WTC11 (cell line): ENCODE results near the gene LANCL2. TPM values are rescaled to one million over a fixed set of nuclear protein-coding genes. Genes with fewer than 3 reads are reported as not detected.

Source experiments
- ATAC-seq: fragments of 200-7000 bp; cut with Tn5 transposase; 2 replicates; pipeline ENCODE4 v1.10.0; 2021; ENCODE audit warnings: mild to moderate bottlenecking, moderate library complexity
- CTCF ChIA-PET: fragments of 300-600 bp; sonication (Branson Sonifier 250); formaldehyde crosslinking; loops from one replicate; lab custom pipeline; 2021; ENCODE audit warnings: antibody characterized with exemption; lab: Charles Lee
- POLR2A ChIA-PET: fragments of 350-600 bp; sonication (Branson Sonifier 250); formaldehyde crosslinking; loops from one replicate; lab custom pipeline; 2021; ENCODE audit warnings: antibody characterized with exemption; lab: Charles Lee
- DNase-seq: peaks from one replicate; pipeline ENCODE4 v3.0.0; 2021; ENCODE audit warnings: low spot score
- H3K27ac Mint-ChIP-seq: 2 replicates; pipeline ENCODE4 v1.8.0; 2021; ENCODE audit warnings: mixed read lengths
- H3K27me3 Mint-ChIP-seq: 2 replicates; pipeline ENCODE4 v1.8.0; 2021; ENCODE audit warnings: low read depth, mild to moderate bottlenecking, moderate library complexity, mixed read lengths
- H3K36me3 Mint-ChIP-seq: 2 replicates; pipeline ENCODE4 v1.8.0; 2021; ENCODE audit warnings: mixed read lengths
- H3K4me1 Mint-ChIP-seq: 2 replicates; pipeline ENCODE4 v1.8.0; 2022; ENCODE audit warnings: mixed read lengths
- H3K4me3 Mint-ChIP-seq: 2 replicates; pipeline ENCODE4 v1.8.0; 2021; ENCODE audit warnings: mild to moderate bottlenecking, moderate library complexity, mixed read lengths
- H3K9me3 Mint-ChIP-seq: 2 replicates; pipeline ENCODE4 v1.8.0; 2021; ENCODE audit warnings: mixed read lengths
- ATF6 ChIP-seq: sonication (generic); formaldehyde crosslinking; IDR thresholded peaks from 2 replicates; pipeline ENCODE4 v1.8.1; 2023; ENCODE audit warnings: mild to moderate bottlenecking, missing genetic modification reagents
- CDX4 ChIP-seq: fragments of 250-450 bp; sonication (Bioruptor Pico); IDR thresholded peaks from 2 replicates; pipeline ENCODE4 v1.9.0; 2021; ENCODE audit warnings: moderate library complexity, mild to moderate bottlenecking, inconsistent platforms, borderline replicate concordance
- CREM ChIP-seq: sonication (generic); formaldehyde crosslinking; IDR thresholded peaks from 2 replicates; pipeline ENCODE4 v1.8.1; 2022; ENCODE audit warnings: mild to moderate bottlenecking, missing genetic modification reagents, moderate library complexity
- E2F5 ChIP-seq: sonication (generic); formaldehyde crosslinking; IDR thresholded peaks from 2 replicates; pipeline ENCODE4 v1.8.1; 2022; ENCODE audit warnings: mild to moderate bottlenecking, moderate library complexity, missing genetic modification reagents
- IRF2 ChIP-seq: sonication (generic); formaldehyde crosslinking; IDR thresholded peaks from 2 replicates; pipeline ENCODE4 v1.8.0; 2022; ENCODE audit warnings: low read depth, missing genetic modification reagents, borderline replicate concordance
- NFATC4 ChIP-seq: fragments of 250-450 bp; sonication (Bioruptor Pico); IDR thresholded peaks from 2 replicates; pipeline ENCODE4 v1.9.0; 2021; ENCODE audit warnings: mild to moderate bottlenecking
- RELA ChIP-seq: sonication (generic); formaldehyde crosslinking; IDR thresholded peaks from 2 replicates; pipeline ENCODE4 v1.8.1; 2022; ENCODE audit warnings: missing genetic modification reagents, mild to moderate bottlenecking, borderline replicate concordance
- SP1 ChIP-seq: sonication (generic); formaldehyde crosslinking; conservative IDR thresholded peaks from 2 replicates; pipeline ENCODE4 v1.8.1; 2022; ENCODE audit warnings: missing genetic modification reagents
- USF1 ChIP-seq: sonication (generic); formaldehyde crosslinking; IDR thresholded peaks from 2 replicates; pipeline ENCODE4 v1.8.0; 2022; ENCODE audit warnings: mild to moderate bottlenecking, missing genetic modification reagents
- total RNA-seq: library from RNA; stranded (reverse); gene quantifications from 3 replicates; pipeline ENCODE4 v1.2.3, GENCODE V29; 2021
- TF ChIP-seq, protein P1 (sequence below): sonication (generic); formaldehyde crosslinking; IDR thresholded peaks from 2 replicates; pipeline ENCODE4 v1.8.1; 2023; ENCODE audit warnings: mild to moderate bottlenecking, missing genetic modification reagents, moderate library complexity
- TF ChIP-seq, protein P2 (sequence below): sonication (generic); formaldehyde crosslinking; IDR thresholded peaks from 2 replicates; pipeline ENCODE4 v1.8.1; 2023; ENCODE audit warnings: mild to moderate bottlenecking, missing genetic modification reagents, moderate library complexity
- TF ChIP-seq, protein P3 (sequence below): sonication (generic); formaldehyde crosslinking; IDR thresholded peaks from 2 replicates; pipeline ENCODE4 v1.8.0; 2022; ENCODE audit warnings: missing genetic modification reagents
- TF ChIP-seq, protein P4 (sequence below): sonication (generic); formaldehyde crosslinking; IDR thresholded peaks from 2 replicates; pipeline ENCODE4 v1.8.0; 2023; ENCODE audit warnings: mild to moderate bottlenecking, missing genetic modification reagents

LANCL2 gene
- total RNA-seq, 1 experiment from 2014 or later = 13.2 TPM

GRCh38 chr7:55343002-55343781 lies 21.9 kb upstream of the LANCL2 start:
- H3K36me3 Mint-ChIP-seq = no peaks in the 10 kb centered on the region
- H3K27ac Mint-ChIP-seq = no peak overlapping the region
- ChIA-PET CTCF (interaction anchor here (1.4 to 1.6 kb wide), 3 partner anchors 9 to 88 kb away, joined by 3 to 5 read pairs (median 3); no protein-coding TSS in a partner anchor), POLR2A (no interaction called here)
- ATAC-seq (peak; percentile 35), DNase-seq (no peak)
- H3K4me3 Mint-ChIP-seq = no peak overlapping the region
- H3K4me1 Mint-ChIP-seq = no peaks in the 10 kb centered on the region
- no peak for TF ChIP-seq CDX4 (CRISPR knock-in tag)
- no peak for TF ChIP-seq SP1 (CRISPR knock-in tag)
- TF ChIP-seq USF1 (CRISPR knock-in tag) = no peak
- TF ChIP-seq RELA (CRISPR knock-in tag) = no peak
- TF ChIP-seq ATF6 (CRISPR knock-in tag) = no peak
- TF ChIP-seq IRF2 = no peak
- TF ChIP-seq, protein P1, sequence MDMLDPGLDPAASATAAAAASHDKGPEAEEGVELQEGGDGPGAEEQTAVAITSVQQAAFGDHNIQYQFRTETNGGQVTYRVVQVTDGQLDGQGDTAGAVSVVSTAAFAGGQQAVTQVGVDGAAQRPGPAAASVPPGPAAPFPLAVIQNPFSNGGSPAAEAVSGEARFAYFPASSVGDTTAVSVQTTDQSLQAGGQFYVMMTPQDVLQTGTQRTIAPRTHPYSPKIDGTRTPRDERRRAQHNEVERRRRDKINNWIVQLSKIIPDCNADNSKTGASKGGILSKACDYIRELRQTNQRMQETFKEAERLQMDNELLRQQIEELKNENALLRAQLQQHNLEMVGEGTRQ (CRISPR knock-in tag) = no peak
- TF ChIP-seq NFATC4 (CRISPR knock-in tag) = no peak
- peaks cover 3% of the 10 kb centered on the region; the same call in 1 of the 2 replicates for H3K9me3 Mint-ChIP-seq
- peaks cover 3% of the 10 kb centered on the region; the same call in 1 of the 2 replicates for H3K27me3 Mint-ChIP-seq

DNA sequence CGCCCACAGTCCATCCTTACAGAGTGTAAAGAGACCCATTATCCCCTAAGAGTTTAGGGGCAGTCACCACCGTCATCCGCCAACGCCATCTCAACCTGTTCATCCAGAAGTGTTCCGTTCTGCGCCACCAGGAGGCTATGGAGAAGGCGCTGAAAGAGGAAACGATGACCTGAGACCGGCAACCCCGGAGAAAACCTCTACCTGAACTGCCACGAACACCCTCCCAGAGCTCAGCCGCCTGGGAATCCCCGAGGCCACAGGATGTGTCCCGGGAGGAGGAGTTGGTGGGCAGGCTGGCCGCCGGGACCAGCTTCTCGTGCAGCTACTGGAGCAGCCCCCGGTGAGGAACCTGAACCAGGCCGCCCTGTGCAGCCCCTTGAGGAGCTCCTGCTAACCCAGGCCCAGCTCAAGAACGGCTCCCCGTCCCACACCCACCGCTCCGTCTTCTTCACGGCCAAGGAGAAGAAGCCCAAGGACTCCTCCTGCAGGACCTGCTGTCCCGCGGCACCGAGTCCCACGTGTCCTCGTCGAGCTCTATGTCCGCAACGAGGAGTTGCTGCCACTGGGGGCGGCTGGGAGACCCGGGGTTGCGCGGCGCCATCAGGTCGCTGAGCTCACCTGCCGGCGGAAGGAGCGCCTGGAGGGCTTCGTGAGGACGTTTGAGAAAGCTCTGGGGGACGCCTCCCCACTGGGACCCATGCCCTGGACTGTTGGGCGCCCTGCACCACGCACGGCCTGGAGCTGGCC lies 21.1 kb upstream of the LANCL2 start:
- Mint-ChIP-seq H3K9me3 (peaks cover 3% of the 10 kb centered on the region; the same call in 1 of the 2 replicates), H3K4me1 (peaks cover 1% of the 10 kb centered on the region), H3K4me3 (no peak overlapping the region), H3K27me3 (peaks cover 3% of the 10 kb centered on the region; the same call in 1 of the 2 replicates), H3K27ac (no peak overlapping the region)
- peak; percentile 38 for ATAC-seq
- no peak for DNase-seq
- CTCF ChIA-PET = interaction anchor here (1.0 to 1.6 kb wide), 4 partner anchors 8 to 89 kb away, joined by 3 to 5 read pairs (median 3); no protein-coding TSS in a partner anchor
- POLR2A ChIA-PET = no interaction called here
- TF ChIP-seq CDX4 (CRISPR knock-in tag) = no peak
- no peak for TF ChIP-seq CREM (CRISPR knock-in tag)
- TF ChIP-seq, protein P2, sequence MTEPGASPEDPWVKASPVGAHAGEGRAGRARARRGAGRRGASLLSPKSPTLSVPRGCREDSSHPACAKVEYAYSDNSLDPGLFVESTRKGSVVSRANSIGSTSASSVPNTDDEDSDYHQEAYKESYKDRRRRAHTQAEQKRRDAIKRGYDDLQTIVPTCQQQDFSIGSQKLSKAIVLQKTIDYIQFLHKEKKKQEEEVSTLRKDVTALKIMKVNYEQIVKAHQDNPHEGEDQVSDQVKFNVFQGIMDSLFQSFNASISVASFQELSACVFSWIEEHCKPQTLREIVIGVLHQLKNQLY = no peak
- TF ChIP-seq, all 79 proteins: peak for 0
- H3K36me3 Mint-ChIP-seq = no peaks in the 10 kb centered on the region

DNA sequence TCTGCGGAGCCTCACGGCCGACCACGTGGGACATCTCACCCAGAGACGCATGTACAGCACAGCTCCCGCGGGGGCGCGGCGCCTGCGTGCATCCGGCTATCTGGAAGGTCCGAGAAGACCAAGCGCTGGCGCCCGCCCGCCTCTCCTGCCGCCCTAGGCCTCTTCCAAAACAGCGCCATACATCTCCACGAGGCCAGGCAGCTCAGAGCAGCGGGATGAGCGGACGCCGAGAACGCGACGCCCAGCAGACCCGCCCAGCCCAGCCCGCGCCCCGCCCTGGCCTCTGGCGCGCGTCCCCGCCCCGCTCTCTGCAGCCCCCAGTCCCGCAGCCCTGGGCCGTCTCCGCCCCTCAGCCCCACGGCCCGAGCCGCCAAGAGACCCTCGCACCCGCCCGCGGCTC lies 20.3 kb upstream of the LANCL2 start:
- ChIA-PET CTCF (interaction anchor here (1.0 to 1.6 kb wide), 4 partner anchors 7 to 89 kb away, joined by 3 to 5 read pairs (median 3); no protein-coding TSS in a partner anchor), POLR2A (interaction anchor here (0.5 kb wide), 1 partner anchor 11 kb away, joined by 3 read pairs; no protein-coding TSS in a partner anchor)
- H3K4me3 Mint-ChIP-seq = no peak overlapping the region
- peaks cover 8% of the 10 kb centered on the region for H3K4me1 Mint-ChIP-seq
- no peaks in the 10 kb centered on the region for H3K36me3 Mint-ChIP-seq
- H3K27me3 Mint-ChIP-seq = peaks cover 3% of the 10 kb centered on the region; the same call in 1 of the 2 replicates
- DNase-seq (peak; percentile 30), ATAC-seq (peak; percentile 52)
- peaks cover 3% of the 10 kb centered on the region; the same call in 1 of the 2 replicates for H3K9me3 Mint-ChIP-seq
- H3K27ac Mint-ChIP-seq = no peak overlapping the region
- TF ChIP-seq, protein P3, sequence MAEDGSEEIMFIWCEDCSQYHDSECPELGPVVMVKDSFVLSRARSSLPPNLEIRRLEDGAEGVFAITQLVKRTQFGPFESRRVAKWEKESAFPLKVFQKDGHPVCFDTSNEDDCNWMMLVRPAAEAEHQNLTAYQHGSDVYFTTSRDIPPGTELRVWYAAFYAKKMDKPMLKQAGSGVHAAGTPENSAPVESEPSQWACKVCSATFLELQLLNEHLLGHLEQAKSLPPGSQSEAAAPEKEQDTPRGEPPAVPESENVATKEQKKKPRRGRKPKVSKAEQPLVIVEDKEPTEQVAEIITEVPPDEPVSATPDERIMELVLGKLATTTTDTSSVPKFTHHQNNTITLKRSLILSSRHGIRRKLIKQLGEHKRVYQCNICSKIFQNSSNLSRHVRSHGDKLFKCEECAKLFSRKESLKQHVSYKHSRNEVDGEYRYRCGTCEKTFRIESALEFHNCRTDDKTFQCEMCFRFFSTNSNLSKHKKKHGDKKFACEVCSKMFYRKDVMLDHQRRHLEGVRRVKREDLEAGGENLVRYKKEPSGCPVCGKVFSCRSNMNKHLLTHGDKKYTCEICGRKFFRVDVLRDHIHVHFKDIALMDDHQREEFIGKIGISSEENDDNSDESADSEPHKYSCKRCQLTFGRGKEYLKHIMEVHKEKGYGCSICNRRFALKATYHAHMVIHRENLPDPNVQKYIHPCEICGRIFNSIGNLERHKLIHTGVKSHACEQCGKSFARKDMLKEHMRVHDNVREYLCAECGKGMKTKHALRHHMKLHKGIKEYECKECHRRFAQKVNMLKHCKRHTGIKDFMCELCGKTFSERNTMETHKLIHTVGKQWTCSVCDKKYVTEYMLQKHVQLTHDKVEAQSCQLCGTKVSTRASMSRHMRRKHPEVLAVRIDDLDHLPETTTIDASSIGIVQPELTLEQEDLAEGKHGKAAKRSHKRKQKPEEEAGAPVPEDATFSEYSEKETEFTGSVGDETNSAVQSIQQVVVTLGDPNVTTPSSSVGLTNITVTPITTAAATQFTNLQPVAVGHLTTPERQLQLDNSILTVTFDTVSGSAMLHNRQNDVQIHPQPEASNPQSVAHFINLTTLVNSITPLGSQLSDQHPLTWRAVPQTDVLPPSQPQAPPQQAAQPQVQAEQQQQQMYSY (CRISPR knock-in tag) = no peak
- TF ChIP-seq, protein P4, sequence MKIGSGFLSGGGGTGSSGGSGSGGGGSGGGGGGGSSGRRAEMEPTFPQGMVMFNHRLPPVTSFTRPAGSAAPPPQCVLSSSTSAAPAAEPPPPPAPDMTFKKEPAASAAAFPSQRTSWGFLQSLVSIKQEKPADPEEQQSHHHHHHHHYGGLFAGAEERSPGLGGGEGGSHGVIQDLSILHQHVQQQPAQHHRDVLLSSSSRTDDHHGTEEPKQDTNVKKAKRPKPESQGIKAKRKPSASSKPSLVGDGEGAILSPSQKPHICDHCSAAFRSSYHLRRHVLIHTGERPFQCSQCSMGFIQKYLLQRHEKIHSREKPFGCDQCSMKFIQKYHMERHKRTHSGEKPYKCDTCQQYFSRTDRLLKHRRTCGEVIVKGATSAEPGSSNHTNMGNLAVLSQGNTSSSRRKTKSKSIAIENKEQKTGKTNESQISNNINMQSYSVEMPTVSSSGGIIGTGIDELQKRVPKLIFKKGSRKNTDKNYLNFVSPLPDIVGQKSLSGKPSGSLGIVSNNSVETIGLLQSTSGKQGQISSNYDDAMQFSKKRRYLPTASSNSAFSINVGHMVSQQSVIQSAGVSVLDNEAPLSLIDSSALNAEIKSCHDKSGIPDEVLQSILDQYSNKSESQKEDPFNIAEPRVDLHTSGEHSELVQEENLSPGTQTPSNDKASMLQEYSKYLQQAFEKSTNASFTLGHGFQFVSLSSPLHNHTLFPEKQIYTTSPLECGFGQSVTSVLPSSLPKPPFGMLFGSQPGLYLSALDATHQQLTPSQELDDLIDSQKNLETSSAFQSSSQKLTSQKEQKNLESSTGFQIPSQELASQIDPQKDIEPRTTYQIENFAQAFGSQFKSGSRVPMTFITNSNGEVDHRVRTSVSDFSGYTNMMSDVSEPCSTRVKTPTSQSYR = no peak
- TF ChIP-seq E2F5 = no peak
